GM12872 (cell line): ENCODE results near the gene PRDX1.
A peak's percentile ranks its signal among the peaks of the same experiment; 100 is the strongest.

Experiments
- TF ChIP-seq, protein P1 (sequence below): IDR thresholded peaks from 3 replicates; pipeline ENCODE4 v1.5.1; 2011; ENCODE audit warnings: low read depth, mild to moderate bottlenecking, low read length, moderate library complexity; ENCODE audit not compliant: insufficient read depth

PRDX1 gene

DNA sequence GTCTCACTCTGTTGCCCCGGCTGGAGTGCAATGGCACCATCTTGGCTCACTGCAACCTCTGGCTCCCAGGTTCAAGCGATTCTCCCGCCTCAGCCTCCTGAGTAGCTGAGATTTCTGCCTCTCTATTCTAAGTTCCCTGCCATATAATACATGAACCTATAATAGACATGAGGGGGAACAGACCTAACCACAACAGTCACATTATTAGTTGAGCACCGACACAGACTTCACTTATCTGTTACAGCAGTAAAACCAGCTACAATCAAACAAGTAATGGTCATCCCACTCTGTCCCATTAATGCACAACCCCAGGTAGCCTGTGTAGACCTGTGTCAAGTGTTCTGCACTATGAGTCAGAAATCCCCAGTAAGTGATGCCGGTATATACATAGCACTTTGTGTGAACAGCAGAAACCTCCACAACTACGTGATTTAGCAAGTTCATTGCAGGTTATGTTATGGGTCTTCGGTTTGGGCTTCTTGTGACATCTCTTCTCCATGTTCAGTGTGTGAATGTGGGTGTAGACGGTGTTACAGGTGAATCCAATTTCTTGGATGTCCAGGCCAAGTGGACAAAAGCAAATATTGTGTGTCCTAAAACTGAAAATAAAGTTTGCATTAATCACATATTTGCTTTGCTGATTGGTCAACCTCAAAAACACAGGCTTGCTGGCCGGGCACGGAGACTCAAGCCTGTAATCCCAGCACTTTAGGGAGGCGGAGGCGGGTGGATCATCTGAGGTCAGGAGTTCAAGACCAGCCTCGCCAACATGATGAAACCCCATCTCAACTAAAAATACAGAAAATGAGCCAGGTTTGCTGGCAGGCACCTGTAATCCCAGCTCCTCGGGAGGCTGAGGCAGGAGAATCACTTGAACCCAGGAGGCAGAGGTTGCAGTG is 18.0 kb downstream of the PRDX1 start:
- TF ChIP-seq, protein P1, sequence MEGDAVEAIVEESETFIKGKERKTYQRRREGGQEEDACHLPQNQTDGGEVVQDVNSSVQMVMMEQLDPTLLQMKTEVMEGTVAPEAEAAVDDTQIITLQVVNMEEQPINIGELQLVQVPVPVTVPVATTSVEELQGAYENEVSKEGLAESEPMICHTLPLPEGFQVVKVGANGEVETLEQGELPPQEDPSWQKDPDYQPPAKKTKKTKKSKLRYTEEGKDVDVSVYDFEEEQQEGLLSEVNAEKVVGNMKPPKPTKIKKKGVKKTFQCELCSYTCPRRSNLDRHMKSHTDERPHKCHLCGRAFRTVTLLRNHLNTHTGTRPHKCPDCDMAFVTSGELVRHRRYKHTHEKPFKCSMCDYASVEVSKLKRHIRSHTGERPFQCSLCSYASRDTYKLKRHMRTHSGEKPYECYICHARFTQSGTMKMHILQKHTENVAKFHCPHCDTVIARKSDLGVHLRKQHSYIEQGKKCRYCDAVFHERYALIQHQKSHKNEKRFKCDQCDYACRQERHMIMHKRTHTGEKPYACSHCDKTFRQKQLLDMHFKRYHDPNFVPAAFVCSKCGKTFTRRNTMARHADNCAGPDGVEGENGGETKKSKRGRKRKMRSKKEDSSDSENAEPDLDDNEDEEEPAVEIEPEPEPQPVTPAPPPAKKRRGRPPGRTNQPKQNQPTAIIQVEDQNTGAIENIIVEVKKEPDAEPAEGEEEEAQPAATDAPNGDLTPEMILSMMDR: no peak

- TF ChIP-seq, protein P1: no peak
Observed at GRCh38 chr1:45501505-45501859, 20.2 kb downstream of the PRDX1 start.

GRCh38 chr1:45499415-45499769 is 22.3 kb downstream of the PRDX1 start:
- TF ChIP-seq, protein P1: peak; percentile 23; the same call in 1 of the 3 replicates

GRCh38 chr1:45498279-45498678 is 23.4 kb downstream of the PRDX1 start:
- TF ChIP-seq, protein P1: no peak

DNA sequence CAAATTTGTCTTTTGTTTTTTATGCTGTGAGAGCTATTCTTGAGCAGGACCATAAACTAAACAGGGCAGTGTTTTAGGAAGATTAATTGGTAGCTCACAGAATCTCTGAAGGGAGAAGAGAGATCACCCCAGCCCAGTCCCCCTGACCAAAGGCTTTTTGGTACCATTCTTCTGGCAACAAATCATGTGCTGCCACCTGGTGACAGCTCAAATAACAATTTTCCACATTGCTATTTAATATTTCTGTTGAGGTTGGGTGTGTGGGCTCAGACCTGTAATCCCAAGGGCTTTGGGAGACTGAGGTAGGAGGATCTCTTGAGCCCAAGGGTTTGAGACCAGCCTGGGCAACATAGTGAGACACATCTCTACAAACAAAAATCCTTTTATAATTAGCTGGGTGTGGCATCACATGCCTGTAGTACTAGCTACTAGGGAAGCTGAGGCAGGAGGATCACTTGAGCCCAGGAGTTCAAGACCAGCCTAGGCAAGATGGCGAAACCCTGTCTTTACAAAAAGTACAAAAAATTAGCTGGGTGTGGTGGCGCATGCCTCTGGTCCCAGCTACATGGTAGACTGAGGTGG is 28.5 kb downstream of the PRDX1 start:
- TF ChIP-seq, protein P1: peak; percentile 54; the same call in 1 of the 3 replicates

DNA sequence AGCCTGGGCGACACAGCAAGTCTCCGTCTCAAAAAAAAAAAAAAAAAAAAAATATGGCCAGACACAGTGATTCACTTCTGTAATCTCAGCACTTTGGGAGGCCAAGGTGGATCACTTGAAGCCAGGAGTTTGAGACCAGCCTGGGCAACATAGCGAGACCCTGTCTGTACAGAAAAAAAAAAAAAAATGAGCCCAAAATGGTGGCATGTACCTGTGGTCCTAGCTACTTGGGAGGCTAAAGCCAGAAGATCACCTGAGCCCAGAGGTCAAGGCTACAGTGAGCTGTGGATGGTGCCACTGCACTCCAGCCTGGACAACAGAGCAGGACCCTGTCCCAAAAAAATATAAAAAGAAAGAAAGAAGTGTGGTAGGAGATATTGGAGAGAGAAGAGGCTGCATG is 29.0 kb downstream of the PRDX1 start:
- TF ChIP-seq, protein P1: no peak

GRCh38 chr1:45491487-45492260 is 30.0 kb downstream of the PRDX1 start:
- TF ChIP-seq, protein P1: no peak
